Upper lobe of left lung (tissue), 4 donors: Measurements from ENCODE around the gene CPTP.

Experiments used
- POLR2A ChIP-seq, 4 donors: fragments of 450-650 bp; IDR thresholded peaks; one replicate each; pipeline ENCODE4 v1.5.1; 2016 to 2017; ENCODE audit warnings: antibody characterized with exemption in 4 of 4, mild to moderate bottlenecking in 2 of 4
- POLR2AphosphoS5 ChIP-seq, 2 donors: sonication (generic); formaldehyde crosslinking; IDR thresholded peaks; one replicate each; pipeline ENCODE4 v1.5.1; 2017; ENCODE audit warnings: antibody characterized with exemption in 2 of 2
- TF ChIP-seq, protein P1 (sequence below), 6 experiments: fragments of 450-650 bp in 4 of 6; fragments of 200-600 bp in 2 of 6; sonication (generic) in 2 of 6; IDR thresholded peaks; one replicate each; pipeline ENCODE4 v1.5.1; 2016 to 2019; ENCODE audit warnings: antibody characterized with exemption in 6 of 6

DNA sequence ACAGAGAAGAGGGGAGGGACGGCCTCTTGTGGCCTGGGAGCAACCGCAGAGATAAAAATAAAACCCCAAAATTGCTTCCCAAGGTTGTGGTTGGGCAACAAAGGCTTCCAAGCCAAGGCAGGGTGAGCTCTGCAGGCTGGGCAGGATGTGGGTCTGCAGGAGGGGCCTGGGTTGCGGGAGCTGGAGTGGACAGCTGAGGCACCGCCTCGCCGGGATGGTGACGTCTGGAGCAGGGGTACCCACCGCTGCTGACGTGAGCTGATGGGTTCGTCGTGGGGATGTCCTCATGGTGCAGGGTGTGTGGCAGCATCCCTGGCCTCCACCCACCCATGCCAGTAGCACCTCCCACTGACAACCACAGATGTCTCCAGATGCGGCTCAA lies 46.8 kb downstream of the CPTP start:
- TF ChIP-seq POLR2A (IDR thresholded peaks at IDR 0.05) (no peak), POLR2AphosphoS5 (IDR thresholded peaks at IDR 0.05) (no peak)
- TF ChIP-seq, protein P1, sequence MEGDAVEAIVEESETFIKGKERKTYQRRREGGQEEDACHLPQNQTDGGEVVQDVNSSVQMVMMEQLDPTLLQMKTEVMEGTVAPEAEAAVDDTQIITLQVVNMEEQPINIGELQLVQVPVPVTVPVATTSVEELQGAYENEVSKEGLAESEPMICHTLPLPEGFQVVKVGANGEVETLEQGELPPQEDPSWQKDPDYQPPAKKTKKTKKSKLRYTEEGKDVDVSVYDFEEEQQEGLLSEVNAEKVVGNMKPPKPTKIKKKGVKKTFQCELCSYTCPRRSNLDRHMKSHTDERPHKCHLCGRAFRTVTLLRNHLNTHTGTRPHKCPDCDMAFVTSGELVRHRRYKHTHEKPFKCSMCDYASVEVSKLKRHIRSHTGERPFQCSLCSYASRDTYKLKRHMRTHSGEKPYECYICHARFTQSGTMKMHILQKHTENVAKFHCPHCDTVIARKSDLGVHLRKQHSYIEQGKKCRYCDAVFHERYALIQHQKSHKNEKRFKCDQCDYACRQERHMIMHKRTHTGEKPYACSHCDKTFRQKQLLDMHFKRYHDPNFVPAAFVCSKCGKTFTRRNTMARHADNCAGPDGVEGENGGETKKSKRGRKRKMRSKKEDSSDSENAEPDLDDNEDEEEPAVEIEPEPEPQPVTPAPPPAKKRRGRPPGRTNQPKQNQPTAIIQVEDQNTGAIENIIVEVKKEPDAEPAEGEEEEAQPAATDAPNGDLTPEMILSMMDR (IDR thresholded peaks at IDR 0.05) = no peak
